ENCODE data around the gene RAB12.
"Not testable (repeated sequence)": the region's sequence is repeated elsewhere in the genome, so short reads cannot be mapped to it uniquely, and the experiment has no call there.

DNA sequence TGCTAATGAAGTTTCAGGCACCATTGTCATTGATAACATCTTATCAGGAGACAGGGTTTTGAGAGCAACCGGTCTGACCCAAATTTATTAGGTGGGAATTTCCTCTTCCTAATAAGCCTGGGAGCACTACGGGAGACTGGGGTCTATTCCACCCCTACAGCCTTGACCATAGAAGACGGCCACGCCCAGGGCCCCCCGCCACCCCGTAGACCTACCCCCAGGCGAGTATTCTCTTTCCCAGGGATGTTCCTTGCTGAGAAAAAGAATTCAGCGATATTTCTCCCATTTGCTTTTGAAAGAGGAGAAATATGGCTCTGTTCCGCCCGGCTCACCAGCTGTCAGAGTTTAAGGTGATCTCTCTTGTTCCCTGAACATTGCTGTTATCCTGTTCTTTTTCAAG lies 13.4 kb downstream of the RAB12 start:
- TF ChIP-seq, protein P1, sequence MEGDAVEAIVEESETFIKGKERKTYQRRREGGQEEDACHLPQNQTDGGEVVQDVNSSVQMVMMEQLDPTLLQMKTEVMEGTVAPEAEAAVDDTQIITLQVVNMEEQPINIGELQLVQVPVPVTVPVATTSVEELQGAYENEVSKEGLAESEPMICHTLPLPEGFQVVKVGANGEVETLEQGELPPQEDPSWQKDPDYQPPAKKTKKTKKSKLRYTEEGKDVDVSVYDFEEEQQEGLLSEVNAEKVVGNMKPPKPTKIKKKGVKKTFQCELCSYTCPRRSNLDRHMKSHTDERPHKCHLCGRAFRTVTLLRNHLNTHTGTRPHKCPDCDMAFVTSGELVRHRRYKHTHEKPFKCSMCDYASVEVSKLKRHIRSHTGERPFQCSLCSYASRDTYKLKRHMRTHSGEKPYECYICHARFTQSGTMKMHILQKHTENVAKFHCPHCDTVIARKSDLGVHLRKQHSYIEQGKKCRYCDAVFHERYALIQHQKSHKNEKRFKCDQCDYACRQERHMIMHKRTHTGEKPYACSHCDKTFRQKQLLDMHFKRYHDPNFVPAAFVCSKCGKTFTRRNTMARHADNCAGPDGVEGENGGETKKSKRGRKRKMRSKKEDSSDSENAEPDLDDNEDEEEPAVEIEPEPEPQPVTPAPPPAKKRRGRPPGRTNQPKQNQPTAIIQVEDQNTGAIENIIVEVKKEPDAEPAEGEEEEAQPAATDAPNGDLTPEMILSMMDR (IDR thresholded peaks at IDR 0.05; ENCODE audit: poor library complexity, severe bottlenecking), result not testable (repeated sequence)
- TF ChIP-seq EZH2 (IDR thresholded peaks at IDR 0.05; ENCODE audit: borderline replicate concordance, insufficient read depth, low read length, poor library complexity, severe bottlenecking), result not testable (repeated sequence)
- TF ChIP-seq, protein P2, sequence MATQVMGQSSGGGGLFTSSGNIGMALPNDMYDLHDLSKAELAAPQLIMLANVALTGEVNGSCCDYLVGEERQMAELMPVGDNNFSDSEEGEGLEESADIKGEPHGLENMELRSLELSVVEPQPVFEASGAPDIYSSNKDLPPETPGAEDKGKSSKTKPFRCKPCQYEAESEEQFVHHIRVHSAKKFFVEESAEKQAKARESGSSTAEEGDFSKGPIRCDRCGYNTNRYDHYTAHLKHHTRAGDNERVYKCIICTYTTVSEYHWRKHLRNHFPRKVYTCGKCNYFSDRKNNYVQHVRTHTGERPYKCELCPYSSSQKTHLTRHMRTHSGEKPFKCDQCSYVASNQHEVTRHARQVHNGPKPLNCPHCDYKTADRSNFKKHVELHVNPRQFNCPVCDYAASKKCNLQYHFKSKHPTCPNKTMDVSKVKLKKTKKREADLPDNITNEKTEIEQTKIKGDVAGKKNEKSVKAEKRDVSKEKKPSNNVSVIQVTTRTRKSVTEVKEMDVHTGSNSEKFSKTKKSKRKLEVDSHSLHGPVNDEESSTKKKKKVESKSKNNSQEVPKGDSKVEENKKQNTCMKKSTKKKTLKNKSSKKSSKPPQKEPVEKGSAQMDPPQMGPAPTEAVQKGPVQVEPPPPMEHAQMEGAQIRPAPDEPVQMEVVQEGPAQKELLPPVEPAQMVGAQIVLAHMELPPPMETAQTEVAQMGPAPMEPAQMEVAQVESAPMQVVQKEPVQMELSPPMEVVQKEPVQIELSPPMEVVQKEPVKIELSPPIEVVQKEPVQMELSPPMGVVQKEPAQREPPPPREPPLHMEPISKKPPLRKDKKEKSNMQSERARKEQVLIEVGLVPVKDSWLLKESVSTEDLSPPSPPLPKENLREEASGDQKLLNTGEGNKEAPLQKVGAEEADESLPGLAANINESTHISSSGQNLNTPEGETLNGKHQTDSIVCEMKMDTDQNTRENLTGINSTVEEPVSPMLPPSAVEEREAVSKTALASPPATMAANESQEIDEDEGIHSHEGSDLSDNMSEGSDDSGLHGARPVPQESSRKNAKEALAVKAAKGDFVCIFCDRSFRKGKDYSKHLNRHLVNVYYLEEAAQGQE (IDR thresholded peaks at IDR 0.05; ENCODE audit: borderline replicate concordance), result not testable (repeated sequence)
